ENCODE measurements around the gene GUCA2A.

GUCA2A gene

GRCh38 chr1:42153624-42154023 is 10.9 kb downstream of the GUCA2A start:
- DNase-seq (ENCODE audit: low read depth in 2 of 2) = no peak

GRCh38 chr1:42152907-42153600 is 11.5 kb downstream of the GUCA2A start, which contains the start of gene GUCA2B:
GUCA2B (plus strand) TSS chr1:42153410; CDS start chr1:42153451, 41 bp downstream.
- DNase-seq (ENCODE audit: low read depth in 2 of 2) = no peak

- DNase-seq (ENCODE audit: low read depth in 2 of 2) = no peak
These were observed 12.4 kb downstream of the GUCA2A start for GRCh38 chr1:42152119-42152518.

GRCh38 chr1:42150651-42151050 is 13.9 kb downstream of the GUCA2A start:
- DNase-seq (ENCODE audit: low read depth in 2 of 2) = no peak

- DNase-seq (ENCODE audit: low read depth in 2 of 2) = no peak
These were observed 16.4 kb downstream of the GUCA2A start for GRCh38 chr1:42148166-42148565.

GRCh38 chr1:42146626-42147320 is 17.8 kb downstream of the GUCA2A start:
- DNase-seq (ENCODE audit: low read depth in 2 of 2) = no peak

- no peak for DNase-seq (ENCODE audit: low read depth in 2 of 2)
These were observed 18.6 kb downstream of the GUCA2A start for GRCh38 chr1:42145764-42146625.

- no peak for DNase-seq (ENCODE audit: low read depth in 2 of 2)
These were observed 19.2 kb downstream of the GUCA2A start for GRCh38 chr1:42145389-42145716.

GRCh38 chr1:42144711-42145388 is 19.7 kb downstream of the GUCA2A start:
- DNase-seq (ENCODE audit: low read depth in 2 of 2) = no peak

- DNase-seq (ENCODE audit: low read depth in 2 of 2) = no peak
These were observed 20.4 kb downstream of the GUCA2A start for GRCh38 chr1:42143896-42144710.

- DNase-seq (ENCODE audit: low read depth in 2 of 2) = no peak
These were observed 21.5 kb downstream of the GUCA2A start for GRCh38 chr1:42142894-42143675.

- no peak for DNase-seq (ENCODE audit: low read depth in 2 of 2)
These were observed 22.6 kb downstream of the GUCA2A start for GRCh38 chr1:42141978-42142377.

GRCh38 chr1:42140191-42140590 is 24.4 kb downstream of the GUCA2A start:
- no peak for DNase-seq (ENCODE audit: low read depth in 2 of 2)

GRCh38 chr1:42139444-42139843 is 25.1 kb downstream of the GUCA2A start:
- DNase-seq (ENCODE audit: low read depth in 2 of 2) = no peak

- DNase-seq (ENCODE audit: low read depth in 2 of 2) = no peak
These were observed 26.0 kb downstream of the GUCA2A start for GRCh38 chr1:42138586-42138985.

GRCh38 chr1:42137766-42138165 is 26.8 kb downstream of the GUCA2A start:
- no peak for DNase-seq (ENCODE audit: low read depth in 2 of 2)

GRCh38 chr1:42136466-42136865 is 28.1 kb downstream of the GUCA2A start:
- no peak for DNase-seq (ENCODE audit: low read depth in 2 of 2)

GRCh38 chr1:42135426-42135825 is 29.1 kb downstream of the GUCA2A start:
- DNase-seq (ENCODE audit: low read depth in 2 of 2) = no peak

- no peak for DNase-seq (ENCODE audit: low read depth in 2 of 2)
These were observed 30.6 kb downstream of the GUCA2A start for GRCh38 chr1:42133809-42134526.

- DNase-seq (ENCODE audit: low read depth in 2 of 2) = no peak
These were observed 31.2 kb downstream of the GUCA2A start for GRCh38 chr1:42133390-42133789.

All from fibroblast of skin of left biceps (primary cell).